Adrenal gland (tissue), 12 donors: ENCODE measurements around the gene LRRC8D. TPM values are rescaled to one million over a fixed set of nuclear protein-coding genes. Genes with fewer than 3 reads are reported as not detected.

ENCODE experiments used
- DNase-seq, 7 donors: peaks; one replicate each; pipeline ENCODE4 v3.0.0-alpha.2; 2019 to 2020
- H3K27ac ChIP-seq, 5 donors: fragments of 200-600 bp; sonication (generic) in 4 of 5; 1 replicate in 3 of 5; 2 replicates in 2 of 5; pipeline versions ENCODE4 v1.5.1 to v1.8.0; 2016 to 2020; ENCODE audit warnings: mild to moderate bottlenecking in 1 of 5
- H3K27me3 ChIP-seq: fragments of 200-600 bp; 2 replicates; pipeline ENCODE4 v1.8.0; 2021
- H3K36me3 ChIP-seq, 2 donors: fragments of 200-600 bp; replicated peaks in 1 of 2; 1 replicate in 1 of 2; 2 replicates in 1 of 2; pipeline versions ENCODE4 v1.5.1 to v1.8.0; 2018 to 2022
- H3K4me1 ChIP-seq, 2 donors: fragments of 200-600 bp; replicated peaks in 1 of 2; 1 replicate in 1 of 2; 2 replicates in 1 of 2; pipeline versions ENCODE4 v1.5.1 to v1.8.0; 2018 to 2021
- H3K4me3 ChIP-seq, 4 donors: fragments of 200-600 bp; sonication (generic) in 3 of 4; one replicate each; pipeline ENCODE4 v1.5.1; 2016 to 2018
- H3K9me3 ChIP-seq, 3 donors: fragments of 200-600 bp; sonication (generic) in 1 of 3; replicated peaks in 1 of 3; 1 replicate in 2 of 3; 2 replicates in 1 of 3; pipeline versions ENCODE4 v1.5.1 to v1.8.0; 2016 to 2021
- POLR2A ChIP-seq, 2 donors: fragments of 450-650 bp; IDR thresholded peaks; one replicate each; pipeline ENCODE4 v1.6.1; 2017; ENCODE audit warnings: antibody characterized with exemption in 2 of 2, mild to moderate bottlenecking in 2 of 2, moderate library complexity in 1 of 2
- WGBS, 4 donors: extraction: QIAGEN DNeasy Blood & Tissue Kit in 2 of 4; methylation state at CpG; one replicate each; pipeline versions ENCODE4 v1.1.5 to v1.1.7; 2013 to 2017; 5-methylcytosine and 5-hydroxymethylcytosine counted together
- intact Hi-C, 2 donors: fragments of 100-400 bp; cut with DNase I; formaldehyde crosslinking; loops; one replicate each; pipeline versions ENCODE4 v1.14.1 to v1.15.0; 2022 to 2023
- polyA plus RNA-seq, 3 donors: library from polyadenylated mRNA; stranded (reverse); fragments of 200-250 nt in 2 of 3; fragments of 350-450 nt in 1 of 3; fragmentation: Illumina TruSeq in 1 of 3; extraction: RNeasy Lipid Tissue Mini Kit (QIAGEN cat#74804) in 1 of 3; gene quantifications; one replicate each; pipeline ENCODE4 v1.2.3, GENCODE V29; 2013 to 2014
- total RNA-seq, 9 donors: library from RNA; depleted of rRNA in 4 of 9; stranded (reverse); fragments of >200 nt in 4 of 9; fragments of 120-200 nt in 1 of 9; fragmentation: NEBNext Ultra II Directional in 1 of 9; extraction: Animal tissue kit (Norgen Biotek cat#: 25700) in 1 of 9; gene quantifications; one replicate each; pipeline versions ENCODE4 v1.1.0 to v1.2.4, GENCODE V29; 2013 to 2023
- TF ChIP-seq, protein P1 (sequence below), 6 experiments: fragments of 450-650 bp in 4 of 6; fragments of 200-600 bp in 2 of 6; sonication (generic) in 1 of 6; IDR thresholded peaks; 1 replicate in 5 of 6; 2 replicates in 1 of 6; pipeline versions ENCODE4 v1.5.1 to v1.8.0; 2016 to 2021; ENCODE audit warnings: antibody characterized with exemption in 6 of 6, mild to moderate bottlenecking in 2 of 6, moderate library complexity in 1 of 6
- donor health status: healthy with polysubstance abuse.
- donor health status: Bipolar disorder and iron deficiency.
- donor health status: DM: yes; HTN: yes; CAD: no.
- donor health status: DM: no; HTN: no; CAD: no.
- donor health status: DM: no; HTN: no; CAD: no.
- donor health status: DM: yes; HTN: yes; CAD: no.

Gene LRRC8D
- total and polyA plus RNA-seq, 12 donors = 13.9 to 79.8 (median 57.2) TPM

DNA sequence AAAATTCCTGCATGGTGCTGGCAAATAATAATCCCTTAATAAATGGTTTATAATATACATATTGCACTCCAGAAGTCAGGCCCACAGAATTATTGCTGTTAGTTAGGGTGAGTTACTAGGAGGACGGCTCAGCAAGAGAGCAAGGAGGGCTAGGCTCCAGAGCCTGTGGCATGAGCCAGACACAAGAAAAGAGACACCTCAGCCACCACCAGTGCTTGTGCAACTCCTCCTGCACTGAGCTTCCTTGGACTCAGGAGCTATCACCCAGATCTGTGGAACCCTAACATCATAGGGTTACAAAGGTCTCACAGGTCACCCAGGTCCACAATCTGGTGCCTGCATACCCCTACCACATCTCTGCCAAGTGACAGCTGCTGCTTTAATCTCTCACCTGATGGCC lies 12.8 kb upstream of the LRRC8D start:
- TF ChIP-seq POLR2A (IDR thresholded peaks at IDR 0.05) = no peak
- TF ChIP-seq, protein P1, sequence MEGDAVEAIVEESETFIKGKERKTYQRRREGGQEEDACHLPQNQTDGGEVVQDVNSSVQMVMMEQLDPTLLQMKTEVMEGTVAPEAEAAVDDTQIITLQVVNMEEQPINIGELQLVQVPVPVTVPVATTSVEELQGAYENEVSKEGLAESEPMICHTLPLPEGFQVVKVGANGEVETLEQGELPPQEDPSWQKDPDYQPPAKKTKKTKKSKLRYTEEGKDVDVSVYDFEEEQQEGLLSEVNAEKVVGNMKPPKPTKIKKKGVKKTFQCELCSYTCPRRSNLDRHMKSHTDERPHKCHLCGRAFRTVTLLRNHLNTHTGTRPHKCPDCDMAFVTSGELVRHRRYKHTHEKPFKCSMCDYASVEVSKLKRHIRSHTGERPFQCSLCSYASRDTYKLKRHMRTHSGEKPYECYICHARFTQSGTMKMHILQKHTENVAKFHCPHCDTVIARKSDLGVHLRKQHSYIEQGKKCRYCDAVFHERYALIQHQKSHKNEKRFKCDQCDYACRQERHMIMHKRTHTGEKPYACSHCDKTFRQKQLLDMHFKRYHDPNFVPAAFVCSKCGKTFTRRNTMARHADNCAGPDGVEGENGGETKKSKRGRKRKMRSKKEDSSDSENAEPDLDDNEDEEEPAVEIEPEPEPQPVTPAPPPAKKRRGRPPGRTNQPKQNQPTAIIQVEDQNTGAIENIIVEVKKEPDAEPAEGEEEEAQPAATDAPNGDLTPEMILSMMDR (IDR thresholded peaks at IDR 0.05) = no peak
- Histone ChIP-seq H3K9me3 (no peaks in the 10 kb centered on the region), H3K4me3 (no peak overlapping the region), H3K27me3 (no peaks in the 10 kb centered on the region), H3K27ac (no peak overlapping the region), H3K4me1 (no peaks in the 10 kb centered on the region), H3K36me3 (no peaks in the 10 kb centered on the region)
- 82 to 91% (median 85%) methylated on average over 1 of the region's 1 CpG for WGBS, 4 donors
- DNase-seq = no peak
- intact Hi-C loops = loop anchor here in 1 of 2 donors (5.0 kb wide), 1 partner anchor 179 kb away; no protein-coding TSS in a partner anchor

DNA sequence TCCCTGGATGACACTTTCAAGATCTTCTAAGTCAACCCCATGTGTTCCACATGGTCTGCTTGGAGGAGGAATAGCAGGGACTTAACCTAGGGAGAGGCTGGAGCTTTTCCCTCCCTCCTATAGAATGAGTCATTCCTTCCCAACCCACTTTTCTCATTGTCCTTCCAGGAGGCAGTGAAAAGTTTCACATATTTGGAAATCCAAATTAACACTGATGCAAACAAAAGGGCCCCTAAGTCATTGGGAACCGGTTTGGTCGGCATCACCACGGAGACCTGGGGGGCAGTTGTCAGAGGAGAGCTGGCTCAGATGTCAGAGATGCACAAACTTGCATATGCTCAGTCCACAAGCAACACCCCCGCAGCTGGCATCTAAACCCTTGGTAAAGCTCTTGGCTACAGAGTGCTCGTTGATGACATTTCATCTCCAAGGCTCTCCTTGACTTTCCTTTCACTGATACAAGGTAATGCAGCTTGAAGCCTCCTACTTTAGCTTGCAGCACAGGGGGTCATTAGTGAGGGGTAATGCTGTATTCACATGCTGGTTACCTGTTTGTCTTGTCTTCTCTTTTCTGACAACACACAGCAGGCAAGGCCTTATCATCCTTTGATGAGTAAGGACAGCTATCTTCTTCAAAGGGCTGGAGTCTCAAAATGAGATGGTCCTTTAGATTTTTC lies 12.3 kb upstream of the LRRC8D start:
- Histone ChIP-seq H3K36me3 (no peaks in the 10 kb centered on the region), H3K27me3 (no peaks in the 10 kb centered on the region), H3K9me3 (no peaks in the 10 kb centered on the region), H3K4me1 (no peaks in the 10 kb centered on the region), H3K4me3 (no peak overlapping the region), H3K27ac (no peak overlapping the region)
- intact Hi-C loops = loop anchor here in 1 of 2 donors (5.0 kb wide), 1 partner anchor 179 kb away; no protein-coding TSS in a partner anchor
- no peak for DNase-seq
- no peak for TF ChIP-seq POLR2A (IDR thresholded peaks at IDR 0.05)
- TF ChIP-seq, protein P1 (IDR thresholded peaks at IDR 0.05) = no peak
- WGBS, 4 donors = 60 to 72% (median 68%) methylated on average over 5 of the region's 5 CpGs

- intact Hi-C loops = loop anchor here in 1 of 2 donors (5.0 kb wide), 1 partner anchor 178 kb away; no protein-coding TSS in a partner anchor
- TF ChIP-seq, protein P1 (IDR thresholded peaks at IDR 0.05) = no peak
- no peak for TF ChIP-seq POLR2A (IDR thresholded peaks at IDR 0.05)
- Histone ChIP-seq H3K27ac (no peak overlapping the region), H3K27me3 (no peaks in the 10 kb centered on the region), H3K9me3 (no peaks in the 10 kb centered on the region), H3K36me3 (no peaks in the 10 kb centered on the region), H3K4me1 (no peaks in the 10 kb centered on the region), H3K4me3 (no peak overlapping the region)
- DNase-seq = no peak
- WGBS, 4 donors = 81 to 94% (median 86%) methylated on average over 3 of the region's 3 CpGs
Measured at GRCh38 chr1:89809556-89809955, 11.3 kb upstream of the LRRC8D start.

- Histone ChIP-seq H3K27me3 (no peaks in the 10 kb centered on the region), H3K4me1 (no peaks in the 10 kb centered on the region), H3K9me3 (no peaks in the 10 kb centered on the region), H3K36me3 (no peaks in the 10 kb centered on the region), H3K4me3 (no peak overlapping the region), H3K27ac (no peak overlapping the region)
- no peak for DNase-seq
- intact Hi-C loops = no loop called here
- 55 to 69% (median 64%) methylated on average over 1 of the region's 1 CpG for WGBS, 4 donors
- TF ChIP-seq POLR2A (IDR thresholded peaks at IDR 0.05) = no peak
- TF ChIP-seq, protein P1 (IDR thresholded peaks at IDR 0.05) = no peak
Measured at GRCh38 chr1:89810302-89810701, 10.5 kb upstream of the LRRC8D start.
